Measurements from ENCODE around the gene CRTC3. TPM values are rescaled to one million over a fixed set of nuclear protein-coding genes. Genes with fewer than 3 reads are reported as not detected.

CRTC3 gene
- total RNA-seq, 1 experiment from 2014 or later = 5.3 TPM

GRCh38 chr15:90581771-90582352 lies 52.1 kb downstream of the CRTC3 start:
- DNase-seq (ENCODE audit: low read depth) = no peak
- in situ Hi-C loops (cut with HindIII; ENCODE audit: low pct_unique_long_range_greater_than_20kb, low sequenced_read_pairs) = no loop called here

- in situ Hi-C loops (cut with HindIII; ENCODE audit: low pct_unique_long_range_greater_than_20kb, low sequenced_read_pairs) = no loop called here
Observed at GRCh38 chr15:90582553-90582952, 52.8 kb downstream of the CRTC3 start.

DNA sequence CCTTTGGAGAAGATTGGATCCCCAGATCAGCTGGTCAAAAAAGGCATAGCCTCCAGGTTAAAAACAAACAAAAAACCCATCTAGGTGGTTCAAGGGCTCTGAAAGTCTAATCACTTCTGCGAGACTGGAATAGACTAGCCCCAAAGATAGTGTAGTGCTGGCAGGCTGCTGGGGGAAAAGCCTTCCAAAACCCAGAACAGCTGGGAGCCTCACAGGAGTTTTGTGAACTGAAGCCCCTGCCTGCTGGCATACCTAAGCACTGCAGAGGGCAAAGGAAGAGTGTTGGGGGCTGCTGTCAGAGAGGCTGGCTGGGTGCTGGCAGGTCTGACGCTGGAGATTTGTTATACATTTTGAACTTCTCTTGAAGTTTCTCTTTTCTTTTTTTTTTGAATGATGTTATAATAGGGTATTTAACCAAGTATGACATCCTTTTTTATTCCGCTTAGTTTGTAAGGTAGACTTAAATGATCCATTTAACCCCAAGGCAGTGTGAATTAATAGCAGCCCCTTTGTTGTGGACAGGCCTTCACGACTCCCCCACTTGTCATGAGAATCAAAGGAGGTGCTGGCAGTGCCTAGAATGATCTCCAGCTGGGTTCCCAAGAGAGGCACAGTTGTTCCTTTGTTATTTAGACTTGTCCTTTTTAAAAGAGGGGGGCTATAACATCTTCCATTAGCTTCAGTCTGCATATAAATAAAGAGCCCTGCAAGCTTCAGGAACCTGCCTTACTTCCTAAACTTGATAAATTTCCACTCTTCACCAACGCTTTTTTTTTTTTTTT lies 53.9 kb downstream of the CRTC3 start:
- no peak for DNase-seq (ENCODE audit: low read depth)
- in situ Hi-C loops (cut with HindIII; ENCODE audit: low pct_unique_long_range_greater_than_20kb, low sequenced_read_pairs) = no loop called here

More at GRCh38 chr15:90582553-90582952, 52.8 kb downstream of the CRTC3 start:
- DNase-seq (ENCODE audit: low read depth) = no peak

GRCh38 chr15:90584841-90585240 lies 55.1 kb downstream of the CRTC3 start:
- in situ Hi-C loops (cut with HindIII; ENCODE audit: low pct_unique_long_range_greater_than_20kb, low sequenced_read_pairs) = no loop called here

GRCh38 chr15:90585863-90586262 lies 56.1 kb downstream of the CRTC3 start:
- peak; percentile 26 for DNase-seq (ENCODE audit: low read depth)
- in situ Hi-C loops (cut with HindIII; ENCODE audit: low pct_unique_long_range_greater_than_20kb, low sequenced_read_pairs) = no loop called here

More at GRCh38 chr15:90584841-90585240, 55.1 kb downstream of the CRTC3 start:
- no peak for DNase-seq (ENCODE audit: low read depth)

- in situ Hi-C loops (cut with HindIII; ENCODE audit: low pct_unique_long_range_greater_than_20kb, low sequenced_read_pairs) = no loop called here
- DNase-seq (ENCODE audit: low read depth) = no peak
Observed at GRCh38 chr15:90586948-90587347, 57.2 kb downstream of the CRTC3 start.

- no peak for DNase-seq (ENCODE audit: low read depth)
- in situ Hi-C loops (cut with HindIII; ENCODE audit: low pct_unique_long_range_greater_than_20kb, low sequenced_read_pairs) = no loop called here
Observed at GRCh38 chr15:90588427-90588826, 58.7 kb downstream of the CRTC3 start.

DNA sequence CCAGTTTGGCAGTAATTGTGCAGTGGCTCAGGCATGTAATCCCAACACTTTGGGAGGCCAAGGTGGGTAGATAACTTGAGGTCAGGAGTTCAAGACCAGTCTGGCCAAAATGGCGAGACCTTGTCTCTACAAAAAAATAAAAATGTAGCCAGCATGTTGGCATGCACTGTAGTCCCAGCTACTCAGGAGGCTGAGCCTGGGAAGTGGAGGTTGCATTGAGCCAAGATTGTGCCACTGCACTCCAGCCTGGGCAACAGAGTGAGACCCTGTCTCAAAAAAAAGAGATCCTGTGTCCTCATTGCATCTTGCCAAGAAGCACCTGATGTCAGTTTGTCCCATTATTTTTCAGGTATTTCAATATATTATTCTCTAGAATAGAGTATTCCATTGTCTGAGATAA lies 61.8 kb downstream of the CRTC3 start:
- in situ Hi-C loops (cut with HindIII; ENCODE audit: low pct_unique_long_range_greater_than_20kb, low sequenced_read_pairs) = no loop called here
- no peak for DNase-seq (ENCODE audit: low read depth)

DNA sequence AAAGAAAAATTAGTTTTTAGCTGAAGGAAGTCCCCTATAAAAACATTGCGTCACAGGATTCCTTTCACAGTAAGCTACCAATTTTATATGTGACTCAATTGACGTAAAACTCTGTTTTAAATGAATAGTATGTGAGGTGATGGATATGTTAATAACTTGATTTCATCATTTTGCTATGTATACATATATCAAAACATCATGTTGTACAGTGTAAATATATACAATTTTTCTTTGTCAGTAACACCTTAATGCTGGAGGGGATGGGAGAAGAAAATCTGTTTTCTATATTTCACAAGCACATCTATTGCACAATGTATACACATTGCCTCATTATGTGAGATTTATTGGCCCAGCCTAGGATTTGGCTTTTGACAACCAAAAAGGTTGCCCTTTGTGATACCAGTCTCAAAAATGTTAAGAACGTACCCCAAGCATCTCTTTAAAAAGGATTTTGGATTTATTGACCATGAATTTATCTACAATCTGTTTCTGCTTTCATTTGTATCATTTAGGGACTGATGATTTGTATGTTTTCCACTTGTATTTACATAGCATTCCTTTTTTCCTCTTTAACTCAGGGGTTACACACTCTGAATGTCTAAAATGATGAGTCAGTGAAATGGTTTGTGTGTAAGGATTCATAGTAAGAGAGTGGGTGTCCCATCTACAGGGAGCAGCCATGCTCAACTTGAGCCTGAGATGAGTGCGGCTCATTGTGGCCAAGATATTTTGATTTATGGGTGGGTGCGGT lies 62.6 kb downstream of the CRTC3 start:
- no peak for DNase-seq (ENCODE audit: low read depth)

DNA sequence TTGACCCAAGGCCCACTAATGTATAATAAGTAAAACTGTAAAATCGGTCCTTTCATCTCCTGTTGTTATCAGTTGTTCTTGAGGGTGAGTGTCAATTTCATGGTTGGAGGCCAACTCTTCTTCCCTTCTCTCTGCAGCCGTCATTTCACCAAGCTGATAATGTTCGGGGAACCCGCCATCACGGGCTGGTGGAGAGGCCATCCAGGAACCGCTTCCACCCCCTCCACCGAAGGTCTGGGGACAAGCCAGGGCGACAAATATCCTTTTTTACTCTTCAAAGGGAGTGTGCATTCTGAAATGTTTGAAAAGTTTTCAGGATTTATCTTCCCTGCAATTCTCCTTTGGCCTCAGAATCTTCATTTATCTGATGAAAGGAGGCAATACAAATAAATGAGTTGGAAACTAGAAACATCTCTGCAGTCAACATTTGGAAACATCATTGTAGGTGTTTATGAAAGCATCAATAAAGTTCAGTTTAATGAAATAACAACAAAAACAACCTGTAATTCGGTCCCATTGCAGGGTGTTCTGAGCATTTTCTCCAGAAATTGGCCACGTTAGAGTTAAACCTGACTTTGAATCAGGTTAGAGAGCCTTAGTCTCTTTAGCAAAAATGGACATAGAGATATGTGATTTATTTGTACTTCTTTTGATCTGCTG lies 63.9 kb downstream of the CRTC3 start:
- in situ Hi-C loops (cut with HindIII; ENCODE audit: low pct_unique_long_range_greater_than_20kb, low sequenced_read_pairs) = no loop called here
- DNase-seq (ENCODE audit: low read depth) = no peak

More for the DNA sequence above, 62.6 kb downstream of the CRTC3 start:
- in situ Hi-C loops (cut with HindIII; ENCODE audit: low pct_unique_long_range_greater_than_20kb, low sequenced_read_pairs) = no loop called here

- DNase-seq (ENCODE audit: low read depth) = peak; percentile 16
Observed at GRCh38 chr15:90594301-90594738, 64.6 kb downstream of the CRTC3 start.

DNA sequence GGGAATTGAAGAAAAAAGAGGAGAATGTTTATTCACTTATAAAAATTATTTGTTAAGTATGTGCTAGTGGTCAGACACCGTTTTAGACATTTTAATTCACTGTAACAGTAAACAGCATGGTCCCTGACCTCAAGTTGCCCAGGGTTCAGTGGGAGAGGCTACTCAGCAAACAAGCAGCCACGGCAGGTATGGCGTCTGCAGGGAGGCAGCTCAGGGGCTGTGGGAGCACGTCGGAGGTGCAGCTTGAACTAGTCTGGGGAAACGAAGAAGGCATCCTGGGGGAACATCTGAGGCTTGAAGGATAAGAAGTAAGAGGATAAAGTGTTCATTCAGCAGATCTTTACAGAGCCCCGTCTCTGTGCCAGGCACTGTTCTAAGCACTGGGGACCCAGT lies 66.0 kb downstream of the CRTC3 start:
- in situ Hi-C loops (cut with HindIII; ENCODE audit: low pct_unique_long_range_greater_than_20kb, low sequenced_read_pairs) = no loop called here
- no peak for DNase-seq (ENCODE audit: low read depth)

More at GRCh38 chr15:90594301-90594738, 64.6 kb downstream of the CRTC3 start:
- in situ Hi-C loops (cut with HindIII; ENCODE audit: low pct_unique_long_range_greater_than_20kb, low sequenced_read_pairs) = no loop called here

GRCh38 chr15:90596943-90597342 lies 67.2 kb downstream of the CRTC3 start:
- no peak for DNase-seq (ENCODE audit: low read depth)
- in situ Hi-C loops (cut with HindIII; ENCODE audit: low pct_unique_long_range_greater_than_20kb, low sequenced_read_pairs) = no loop called here

GRCh38 chr15:90597577-90597976 lies 67.9 kb downstream of the CRTC3 start:
- in situ Hi-C loops (cut with HindIII; ENCODE audit: low pct_unique_long_range_greater_than_20kb, low sequenced_read_pairs) = no loop called here
- DNase-seq (ENCODE audit: low read depth) = no peak

GRCh38 chr15:90598031-90598577 lies 68.4 kb downstream of the CRTC3 start:
- no peak for DNase-seq (ENCODE audit: low read depth)

GRCh38 chr15:90598679-90599078 lies 69.0 kb downstream of the CRTC3 start:
- in situ Hi-C loops (cut with HindIII; ENCODE audit: low pct_unique_long_range_greater_than_20kb, low sequenced_read_pairs) = no loop called here
- DNase-seq (ENCODE audit: low read depth) = no peak

More at GRCh38 chr15:90598031-90598577, 68.4 kb downstream of the CRTC3 start:
- in situ Hi-C loops (cut with HindIII; ENCODE audit: low pct_unique_long_range_greater_than_20kb, low sequenced_read_pairs) = no loop called here

GRCh38 chr15:90599116-90599515 lies 69.4 kb downstream of the CRTC3 start:
- in situ Hi-C loops (cut with HindIII; ENCODE audit: low pct_unique_long_range_greater_than_20kb, low sequenced_read_pairs) = no loop called here
- no peak for DNase-seq (ENCODE audit: low read depth)

DNA sequence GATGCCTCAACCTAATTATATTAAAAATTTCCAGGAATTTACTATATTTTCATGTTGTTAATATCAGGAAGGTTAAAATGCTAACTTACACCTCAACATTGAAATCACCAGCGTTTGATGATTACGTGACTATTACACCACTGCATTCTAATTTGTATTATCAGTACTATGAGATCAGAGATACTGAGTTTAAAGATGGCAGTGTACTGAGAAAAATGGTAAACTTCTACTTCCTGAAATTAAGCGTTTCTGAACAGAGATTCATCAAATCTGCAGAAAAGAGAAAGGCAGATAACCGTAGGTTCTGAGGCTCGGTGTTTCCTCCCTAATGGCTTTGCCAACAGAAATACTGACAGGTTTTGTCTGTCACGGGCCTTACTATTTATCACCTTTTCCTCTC lies 69.9 kb downstream of the CRTC3 start:
- DNase-seq (ENCODE audit: low read depth) = no peak
- in situ Hi-C loops (cut with HindIII; ENCODE audit: low pct_unique_long_range_greater_than_20kb, low sequenced_read_pairs) = no loop called here
